D721Med (cell line): ENCODE results near the gene TRIM56.
"Not testable (repeated sequence)": the region's sequence is repeated elsewhere in the genome, so short reads cannot be mapped to it uniquely, and the experiment has no call there.

ENCODE experiments used
- DNase-seq: peaks from one replicate; pipeline ENCODE4 v3.0.0; 2011; ENCODE audit warnings: low spot score; ENCODE audit not compliant: insufficient read length
- FAIRE-seq: peaks from 2 replicates; lab custom pipeline; 2011; peaks lifted over from hg19 to GRCh38; lab: Jason Lieb, UNC
- CTCF ChIP-seq: IDR thresholded peaks from 2 replicates; pipeline ENCODE4 v1.5.1; 2012; ENCODE audit warnings: mild to moderate bottlenecking, control low read depth; ENCODE audit not compliant: insufficient read depth; ENCODE audit errors: missing control alignments

TRIM56 gene

GRCh38 chr7:101100858-101101847 is 15.9 kb downstream of the TRIM56 start:
- TF ChIP-seq CTCF: no peak
- FAIRE-seq: no peak
- no peak for DNase-seq

DNA sequence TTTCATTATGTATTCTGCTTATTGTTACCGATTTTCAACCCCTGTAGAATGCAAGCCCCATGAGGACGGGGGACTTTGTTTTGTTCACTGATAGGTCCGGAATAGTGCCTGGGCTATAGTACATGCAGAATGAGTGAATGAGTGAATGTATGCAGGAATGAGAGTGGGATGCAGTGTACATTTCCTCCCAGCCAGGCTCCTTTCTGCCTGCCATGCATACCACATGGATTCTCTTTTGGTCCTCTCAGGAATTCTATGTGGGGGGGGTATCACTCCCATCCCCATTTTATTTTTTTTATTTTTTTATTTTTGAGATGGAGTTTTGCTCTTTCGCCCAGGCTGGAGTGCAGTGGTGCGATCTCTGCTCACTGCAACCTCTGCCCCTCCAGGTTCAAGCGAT is 16.7 kb downstream of the TRIM56 start:
- TF ChIP-seq CTCF: no peak
- DNase-seq: no peak
- FAIRE-seq: no peak

DNA sequence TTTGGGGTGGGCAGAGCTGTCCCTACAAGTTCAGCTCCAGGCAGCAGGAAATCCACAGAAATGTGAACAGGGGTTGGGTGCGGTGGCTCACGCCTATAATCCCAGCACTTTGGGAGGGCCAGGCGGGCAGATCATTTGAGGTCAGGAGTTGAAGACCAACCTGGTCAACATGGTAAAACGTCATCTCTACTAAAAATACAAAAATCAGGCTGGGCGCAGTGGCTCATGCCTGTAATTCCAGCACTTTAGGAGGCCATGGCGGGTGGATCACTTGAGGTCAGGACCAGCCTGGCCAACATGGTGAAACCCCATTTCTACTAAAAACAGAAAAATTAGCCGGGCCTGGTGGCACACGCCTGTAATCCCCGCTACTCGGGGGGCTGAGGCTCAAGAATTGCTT is 18.4 kb downstream of the TRIM56 start:
- DNase-seq, FAIRE-seq: not testable (repeated sequence)

GRCh38 chr7:101104193-101104713 is 19.0 kb downstream of the TRIM56 start:
- no peak for FAIRE-seq
- DNase-seq: no peak
- no peak for TF ChIP-seq CTCF

DNA sequence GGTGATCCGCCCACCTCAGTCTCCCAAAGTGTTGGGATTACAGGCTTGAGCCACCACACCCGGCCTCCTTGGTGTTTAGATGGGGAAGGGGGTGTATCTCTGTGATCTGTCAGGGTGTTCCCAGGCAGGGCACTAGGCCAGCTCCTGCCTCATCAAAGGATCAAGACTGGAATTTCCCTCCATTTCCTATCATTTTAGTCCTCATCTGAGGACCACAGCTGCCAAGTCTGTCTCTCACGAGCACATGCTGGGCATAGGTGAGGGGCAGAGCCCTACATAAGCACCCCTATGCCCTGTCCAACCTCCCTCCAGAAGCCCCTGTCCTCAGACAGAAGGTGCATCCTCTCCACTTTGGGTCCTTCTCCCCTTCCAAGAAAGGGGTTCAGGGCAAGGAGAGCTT is 19.5 kb downstream of the TRIM56 start:
- DNase-seq (no peak), FAIRE-seq (no peak)
- no peak for TF ChIP-seq CTCF

DNA sequence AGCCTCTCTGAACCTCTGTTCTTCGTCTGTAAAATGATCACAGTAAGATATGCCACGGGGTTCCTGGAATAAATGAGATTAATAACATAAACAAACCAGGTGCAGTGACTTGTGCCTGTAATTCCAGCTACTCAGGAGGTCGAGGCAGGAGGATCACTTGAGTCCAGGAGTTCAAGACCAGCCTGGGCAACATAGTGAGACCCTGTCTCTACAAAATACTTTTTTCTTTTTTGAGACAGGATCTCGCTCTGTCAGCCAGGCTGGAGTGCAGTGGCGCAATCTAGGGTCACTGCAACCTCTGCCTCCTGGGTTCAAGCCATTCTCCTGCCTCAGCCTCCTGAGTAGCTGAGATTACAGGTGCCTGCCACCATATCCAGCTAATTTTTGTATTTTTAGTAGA is 20.0 kb downstream of the TRIM56 start:
- not testable (repeated sequence) for DNase-seq, FAIRE-seq

- FAIRE-seq (no peak), DNase-seq (no peak)
- no peak for TF ChIP-seq CTCF
Observed at GRCh38 chr7:101106386-101106785, 21.1 kb downstream of the TRIM56 start.

- no peak for DNase-seq
- no peak for TF ChIP-seq CTCF
- FAIRE-seq: no peak
Observed at GRCh38 chr7:101108330-101108857, 23.1 kb downstream of the TRIM56 start.
